ENCODE data around the gene BRSK1.
A peak's percentile ranks its signal among the peaks of the same experiment; 100 is the strongest.

The BRSK1 gene

DNA sequence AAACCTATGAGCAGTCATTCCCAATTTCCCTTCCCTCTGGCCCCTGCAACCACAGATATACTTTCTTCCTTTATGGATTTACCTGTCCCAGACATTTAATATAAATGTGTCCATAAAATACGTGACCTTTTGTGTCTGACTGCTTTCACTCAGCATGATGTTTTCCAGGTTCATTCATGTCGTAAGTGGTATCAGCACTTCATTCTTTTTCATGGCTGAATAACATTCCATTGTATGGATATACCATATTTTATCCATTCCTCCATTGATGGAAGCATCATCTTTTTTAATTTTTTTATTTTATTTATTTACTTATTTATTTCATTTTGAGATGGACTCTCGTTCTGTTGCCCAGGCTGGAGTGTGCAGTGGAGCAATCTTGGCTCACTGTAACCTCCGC lies 17.0 kb upstream of the BRSK1 start:
- Histone ChIP-seq H3K4me3 (ENCODE audit: low read length) (no peak overlapping the region), H3K36me3 (ENCODE audit: control insufficient read depth, insufficient read depth, low read length) (no peaks in the 10 kb centered on the region), H3K9me3 (ENCODE audit: control insufficient read depth, low read length) (no peaks in the 10 kb centered on the region), H3K9ac (ENCODE audit: low read length) (no peak overlapping the region), H3K27me3 (ENCODE audit: control insufficient read depth, insufficient read depth, low read length) (no peaks in the 10 kb centered on the region), H3K4me1 (ENCODE audit: control insufficient read depth, insufficient read depth, low read length) (no peaks in the 10 kb centered on the region)

DNA sequence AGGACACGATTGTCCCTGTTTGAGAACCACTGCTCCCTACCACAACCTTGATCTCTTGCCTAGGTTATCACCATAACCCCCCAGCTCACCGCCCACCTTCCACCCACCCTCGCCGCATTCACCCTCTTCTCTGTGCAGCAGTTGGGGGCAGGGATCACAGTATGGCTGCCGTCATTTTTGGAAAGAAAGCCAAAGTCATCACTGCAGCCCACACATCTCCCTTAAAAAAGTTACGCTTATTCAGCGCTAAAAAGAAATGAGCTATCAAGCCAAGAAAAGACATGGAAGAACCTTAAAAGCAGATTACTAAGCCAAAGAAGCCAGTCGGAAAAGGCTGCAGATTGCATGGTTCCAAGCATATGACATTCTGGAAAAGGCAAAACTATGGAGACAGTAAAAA lies 14.5 kb upstream of the BRSK1 start:
- Histone ChIP-seq H3K4me3 (ENCODE audit: low read length) (no peak overlapping the region), H3K4me1 (ENCODE audit: control insufficient read depth, insufficient read depth, low read length) (no peaks in the 10 kb centered on the region), H3K9ac (ENCODE audit: low read length) (no peak overlapping the region), H3K9me3 (ENCODE audit: control insufficient read depth, low read length) (no peaks in the 10 kb centered on the region), H3K36me3 (ENCODE audit: control insufficient read depth, insufficient read depth, low read length) (peaks cover 6% of the 10 kb centered on the region), H3K27me3 (ENCODE audit: control insufficient read depth, insufficient read depth, low read length) (no peaks in the 10 kb centered on the region)

DNA sequence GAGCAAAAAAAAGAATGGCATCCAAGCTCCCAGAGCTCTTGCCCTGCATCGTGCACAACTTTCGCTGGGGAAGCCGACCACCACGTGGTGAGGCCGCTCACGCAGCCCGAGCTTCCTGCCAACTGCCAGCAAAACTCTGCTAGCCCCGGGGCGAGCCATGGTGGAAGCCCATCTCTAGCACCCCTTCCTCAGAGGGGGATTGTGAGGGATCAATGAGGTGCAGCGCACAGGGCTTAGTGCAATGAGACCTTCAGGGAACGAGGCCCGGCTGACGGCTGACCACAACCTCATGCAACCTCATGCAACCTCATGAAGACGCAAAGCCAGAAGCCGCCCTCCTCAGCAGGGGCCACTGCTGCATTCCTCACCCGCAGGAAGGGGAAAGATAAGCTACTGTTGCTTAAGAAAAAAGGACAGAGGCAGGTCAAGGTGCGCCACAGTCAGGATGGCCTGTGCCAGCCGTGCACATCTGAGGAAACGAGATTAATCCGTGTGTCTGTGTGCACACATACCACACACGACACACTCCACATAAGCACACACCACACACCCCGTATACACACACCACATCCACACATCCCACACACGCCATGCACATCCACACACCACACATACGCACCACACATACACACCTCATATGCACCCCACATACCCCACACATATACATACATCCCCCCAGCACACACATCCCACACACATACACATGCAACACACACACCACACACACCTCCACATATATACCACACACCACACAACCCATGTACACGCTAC lies 13.4 kb upstream of the BRSK1 start:
- H3K9ac ChIP-seq (ENCODE audit: low read length): no peak overlapping the region
- no peaks in the 10 kb centered on the region for H3K4me1 ChIP-seq (ENCODE audit: control insufficient read depth, insufficient read depth, low read length)
- no peaks in the 10 kb centered on the region for H3K9me3 ChIP-seq (ENCODE audit: control insufficient read depth, low read length)
- H3K36me3 ChIP-seq (ENCODE audit: control insufficient read depth, insufficient read depth, low read length): peaks cover 6% of the 10 kb centered on the region
- H3K27me3 ChIP-seq (ENCODE audit: control insufficient read depth, insufficient read depth, low read length): no peaks in the 10 kb centered on the region
- no peak overlapping the region for H3K4me3 ChIP-seq (ENCODE audit: low read length)

DNA sequence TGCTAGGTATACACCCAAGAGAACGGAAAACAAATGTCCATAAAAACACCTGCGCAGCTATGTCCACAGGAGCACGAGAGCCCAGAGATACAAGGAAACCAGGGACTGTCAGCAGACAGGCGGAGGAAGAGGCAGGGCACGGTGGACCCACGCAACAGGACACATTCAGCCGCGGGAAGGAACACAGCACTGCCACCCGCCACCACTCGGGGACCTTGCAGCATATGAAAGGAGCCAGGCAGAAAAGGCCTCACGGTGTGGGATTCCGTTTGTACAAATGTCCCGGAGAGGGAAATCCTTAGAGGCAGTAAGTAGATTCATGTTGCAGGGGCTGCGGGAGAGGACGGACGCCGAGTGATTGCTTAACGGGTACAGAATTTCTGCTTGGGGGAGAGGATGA lies 11.7 kb upstream of the BRSK1 start:
- peaks cover 6% of the 10 kb centered on the region for H3K36me3 ChIP-seq (ENCODE audit: control insufficient read depth, insufficient read depth, low read length)

DNA sequence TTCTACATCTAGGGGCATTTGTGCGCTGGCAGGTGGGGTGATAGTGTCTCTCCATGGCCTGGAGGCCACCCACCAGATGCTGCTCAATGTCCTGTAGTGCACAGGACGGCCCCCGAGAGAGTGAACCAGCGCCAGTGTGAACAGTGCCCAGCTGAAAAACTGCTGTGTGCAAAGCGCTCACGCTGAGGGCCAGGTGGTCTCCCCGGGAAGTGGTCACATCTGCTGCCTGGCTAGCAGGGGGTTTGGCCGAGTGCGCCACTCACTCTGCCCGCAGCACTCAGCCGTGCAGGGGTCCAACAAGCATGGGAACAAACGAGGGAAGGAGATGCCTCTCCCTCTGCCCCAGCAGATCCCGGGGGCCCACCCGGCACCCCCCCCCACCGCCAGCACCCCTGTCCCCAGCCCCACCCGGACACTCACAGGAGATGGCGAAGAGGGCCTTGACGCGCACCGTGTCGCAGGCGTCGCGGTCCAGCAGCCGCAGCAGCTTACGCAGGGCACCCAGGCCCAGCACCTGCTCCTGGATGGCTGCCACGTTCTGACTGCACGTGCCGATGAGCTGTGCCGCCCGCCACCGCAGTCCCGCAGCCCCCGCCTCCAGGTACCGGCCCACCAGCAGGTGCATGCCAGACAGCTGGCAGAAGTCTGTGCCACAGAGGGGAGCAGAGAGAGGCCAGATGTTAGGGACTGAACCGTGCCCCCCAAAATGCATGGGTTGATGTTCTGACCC lies 9.7 kb upstream of the BRSK1 start:
- Histone ChIP-seq H3K27me3 (ENCODE audit: control insufficient read depth, insufficient read depth, low read length) (no peaks in the 10 kb centered on the region), H3K9ac (ENCODE audit: low read length) (no peak overlapping the region), H3K4me3 (ENCODE audit: low read length) (no peak overlapping the region), H3K36me3 (ENCODE audit: control insufficient read depth, insufficient read depth, low read length) (peaks cover 6% of the 10 kb centered on the region), H3K9me3 (ENCODE audit: control insufficient read depth, low read length) (no peaks in the 10 kb centered on the region), H3K4me1 (ENCODE audit: control insufficient read depth, insufficient read depth, low read length) (peaks cover 2% of the 10 kb centered on the region)

More for the DNA sequence above, 11.7 kb upstream of the BRSK1 start:
- no peak overlapping the region for H3K9ac ChIP-seq (ENCODE audit: low read length)
- no peaks in the 10 kb centered on the region for H3K27me3 ChIP-seq (ENCODE audit: control insufficient read depth, insufficient read depth, low read length)
- H3K4me3 ChIP-seq (ENCODE audit: low read length): no peak overlapping the region
- no peaks in the 10 kb centered on the region for H3K9me3 ChIP-seq (ENCODE audit: control insufficient read depth, low read length)
- no peaks in the 10 kb centered on the region for H3K4me1 ChIP-seq (ENCODE audit: control insufficient read depth, insufficient read depth, low read length)

DNA sequence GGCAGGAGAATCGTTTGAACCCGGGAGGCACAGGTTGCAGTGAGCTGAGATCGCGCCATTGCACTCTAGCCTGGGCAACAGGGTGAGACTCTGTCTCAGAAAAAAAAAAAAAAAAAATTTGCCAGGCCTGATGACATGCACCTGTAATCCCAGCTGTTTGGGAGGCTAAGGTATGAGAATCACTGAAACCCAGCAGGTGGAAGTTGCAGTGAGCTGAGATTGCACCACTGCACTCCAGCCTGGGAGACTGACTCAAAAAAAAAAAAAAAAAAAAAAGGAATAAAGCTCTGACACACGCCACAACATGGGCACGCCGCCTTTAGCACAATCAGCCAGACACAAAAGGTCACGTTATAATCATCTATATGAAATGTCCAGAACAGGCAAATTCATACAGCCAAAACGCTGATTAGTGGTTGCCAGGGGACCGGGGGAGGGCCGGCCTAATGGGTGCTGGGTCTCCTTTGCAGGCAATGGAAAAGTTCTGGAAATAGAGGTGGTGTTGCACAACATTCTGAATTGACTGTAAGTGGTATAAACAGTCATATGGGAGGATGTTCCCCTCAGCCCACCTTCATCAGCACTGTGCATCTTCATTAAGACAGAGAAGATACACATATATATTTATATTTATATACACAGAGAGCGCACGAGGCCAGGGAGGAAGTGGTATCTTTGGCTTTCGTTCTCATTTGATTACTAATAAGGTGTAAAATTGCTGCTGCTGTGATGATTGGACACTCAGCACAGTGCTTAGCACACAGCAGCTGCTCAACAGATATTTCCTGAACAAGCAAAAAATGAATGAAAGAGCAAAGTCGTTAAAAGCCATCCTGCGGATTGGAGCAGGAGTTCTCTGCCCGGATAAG lies 7.7 kb upstream of the BRSK1 start:
- Histone ChIP-seq H3K9ac (ENCODE audit: low read length) (no peak overlapping the region), H3K36me3 (ENCODE audit: control insufficient read depth, insufficient read depth, low read length) (peaks cover 6% of the 10 kb centered on the region), H3K4me3 (ENCODE audit: low read length) (no peak overlapping the region), H3K9me3 (ENCODE audit: control insufficient read depth, low read length) (no peaks in the 10 kb centered on the region), H3K27me3 (ENCODE audit: control insufficient read depth, insufficient read depth, low read length) (no peaks in the 10 kb centered on the region), H3K4me1 (ENCODE audit: control insufficient read depth, insufficient read depth, low read length) (peaks cover 16% of the 10 kb centered on the region)

DNA sequence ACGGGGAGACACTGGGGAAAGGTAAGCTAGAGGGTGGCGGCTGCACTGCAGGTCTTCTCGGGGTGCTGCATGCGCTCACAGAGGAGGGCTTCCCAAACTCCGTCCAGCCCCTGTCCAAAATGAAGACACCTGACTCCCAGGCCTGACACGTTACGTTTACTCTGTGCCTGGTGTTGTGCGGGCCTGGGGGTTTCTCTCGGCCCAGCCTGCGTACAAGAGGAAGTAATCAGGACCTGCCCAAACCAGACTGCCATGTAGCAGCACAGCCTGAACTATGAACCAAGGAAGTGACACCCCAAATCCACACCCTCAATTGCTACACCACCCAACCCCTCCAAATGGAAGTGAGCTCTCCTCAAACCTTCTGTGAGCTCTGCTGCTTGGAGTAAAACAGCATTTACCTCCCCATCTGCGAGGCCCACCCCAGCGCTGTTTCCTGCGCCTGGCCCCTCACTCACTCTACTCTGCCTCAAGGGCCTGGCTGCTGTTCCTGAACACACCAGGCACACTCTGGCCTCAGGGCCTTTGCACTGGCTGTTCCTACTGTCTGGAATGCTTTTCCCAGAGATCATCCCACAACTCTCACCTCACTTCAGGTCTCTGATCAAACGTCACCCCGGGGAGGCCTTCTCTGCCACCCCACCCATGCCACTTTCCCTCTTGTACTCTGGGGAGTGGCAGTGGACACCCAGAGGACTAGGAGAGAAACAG lies 6.9 kb upstream of the BRSK1 start:
- no peaks in the 10 kb centered on the region for H3K9me3 ChIP-seq (ENCODE audit: control insufficient read depth, low read length)
- peaks cover 6% of the 10 kb centered on the region for H3K36me3 ChIP-seq (ENCODE audit: control insufficient read depth, insufficient read depth, low read length)
- peaks cover 16% of the 10 kb centered on the region for H3K4me1 ChIP-seq (ENCODE audit: control insufficient read depth, insufficient read depth, low read length)
- H3K27me3 ChIP-seq (ENCODE audit: control insufficient read depth, insufficient read depth, low read length): no peaks in the 10 kb centered on the region
- H3K4me3 ChIP-seq (ENCODE audit: low read length): no peak overlapping the region
- H3K9ac ChIP-seq (ENCODE audit: low read length): no peak overlapping the region

DNA sequence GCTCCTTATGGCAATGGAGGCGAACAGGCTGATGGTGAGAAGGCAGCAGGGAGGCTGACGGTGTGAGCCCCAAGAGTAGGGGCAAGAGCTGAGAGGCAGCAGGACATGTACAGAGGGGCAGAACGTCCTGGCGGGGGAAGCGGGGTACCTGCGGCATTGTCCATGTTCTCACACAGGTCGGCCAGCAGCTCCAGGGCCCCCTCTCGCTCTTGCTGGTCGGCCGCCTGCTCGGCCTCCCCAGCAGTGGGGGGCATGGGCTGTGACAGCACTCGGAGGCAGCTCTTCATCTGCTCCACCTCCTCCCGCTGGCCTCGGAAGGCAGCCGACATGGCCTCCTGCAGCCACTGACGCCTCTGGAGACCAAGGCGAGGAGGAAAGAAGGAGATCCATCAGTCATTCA lies 6.3 kb upstream of the BRSK1 start:
- Histone ChIP-seq H3K9me3 (ENCODE audit: control insufficient read depth, low read length) (no peaks in the 10 kb centered on the region), H3K4me1 (ENCODE audit: control insufficient read depth, insufficient read depth, low read length) (peaks cover 16% of the 10 kb centered on the region), H3K9ac (ENCODE audit: low read length) (no peak overlapping the region), H3K4me3 (ENCODE audit: low read length) (no peak overlapping the region), H3K36me3 (ENCODE audit: control insufficient read depth, insufficient read depth, low read length) (peaks cover 6% of the 10 kb centered on the region), H3K27me3 (ENCODE audit: control insufficient read depth, insufficient read depth, low read length) (no peaks in the 10 kb centered on the region)

DNA sequence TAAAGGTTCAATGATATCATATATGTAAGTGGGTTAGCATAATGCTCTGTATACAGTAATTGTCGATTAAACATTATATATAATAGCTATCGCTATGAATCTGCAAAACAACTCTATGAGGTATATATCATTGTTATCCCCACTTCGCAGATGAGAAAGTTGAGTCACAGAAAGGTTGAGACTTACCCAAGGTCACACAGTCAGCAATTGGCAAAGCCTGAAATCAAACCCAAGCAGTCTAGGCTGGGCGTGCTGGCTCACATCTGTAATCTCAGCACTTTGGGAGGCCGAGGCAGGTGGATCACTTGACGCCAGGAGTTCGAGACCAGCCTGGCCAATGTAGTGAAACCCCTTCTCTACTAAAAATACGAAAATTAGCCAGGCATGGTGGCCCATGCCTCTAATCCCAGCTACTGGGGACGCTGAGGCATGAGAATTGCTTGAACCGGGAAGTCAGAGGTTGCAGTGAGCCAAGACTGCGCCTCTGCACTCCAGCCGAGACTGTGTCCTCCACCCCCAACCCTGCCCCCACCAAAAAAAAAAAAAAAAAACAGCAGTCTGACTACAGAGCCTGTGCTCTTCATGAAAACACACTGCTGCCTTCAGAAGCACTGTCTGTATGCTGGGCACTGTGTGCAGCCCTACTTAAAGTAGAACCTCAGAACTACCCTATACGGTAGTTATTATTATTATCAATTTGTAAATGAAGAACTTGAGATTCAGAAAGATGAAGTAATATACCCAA lies 5.2 kb upstream of the BRSK1 start:
- H3K27me3 ChIP-seq (ENCODE audit: control insufficient read depth, insufficient read depth, low read length): peaks cover 10% of the 10 kb centered on the region
- no peaks in the 10 kb centered on the region for H3K36me3 ChIP-seq (ENCODE audit: control insufficient read depth, insufficient read depth, low read length)
- H3K4me1 ChIP-seq (ENCODE audit: control insufficient read depth, insufficient read depth, low read length): peaks cover 16% of the 10 kb centered on the region
- no peak overlapping the region for H3K4me3 ChIP-seq (ENCODE audit: low read length)
- H3K9me3 ChIP-seq (ENCODE audit: control insufficient read depth, low read length): no peaks in the 10 kb centered on the region
- no peak overlapping the region for H3K9ac ChIP-seq (ENCODE audit: low read length)

DNA sequence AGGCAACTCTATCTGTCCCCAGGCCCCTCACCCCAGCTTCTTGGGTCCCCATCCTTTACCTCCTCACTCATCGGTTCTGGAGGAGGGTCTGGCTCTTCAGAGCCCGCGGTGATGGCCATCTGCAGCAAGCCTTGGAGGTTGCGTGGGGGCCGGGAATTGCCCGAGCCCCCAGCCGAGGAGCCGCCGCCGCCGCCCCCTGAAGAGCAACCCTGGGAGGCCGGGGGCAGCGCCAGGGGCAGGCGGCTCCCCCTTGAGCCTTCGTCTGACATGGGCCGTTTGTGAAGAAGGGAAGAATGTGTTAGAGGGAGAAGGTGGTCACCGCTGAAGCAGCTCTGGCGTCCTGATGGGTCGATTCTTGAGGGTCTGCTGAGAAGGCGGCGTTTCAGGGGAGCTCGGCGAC lies 4.5 kb upstream of the BRSK1 start:
- Histone ChIP-seq H3K9ac (ENCODE audit: low read length) (peak overlapping the region; percentile 67), H3K4me1 (ENCODE audit: control insufficient read depth, insufficient read depth, low read length) (peaks cover 16% of the 10 kb centered on the region), H3K27me3 (ENCODE audit: control insufficient read depth, insufficient read depth, low read length) (peaks cover 11% of the 10 kb centered on the region), H3K4me3 (ENCODE audit: low read length) (peak overlapping the region; percentile 96), H3K36me3 (ENCODE audit: control insufficient read depth, insufficient read depth, low read length) (no peaks in the 10 kb centered on the region), H3K9me3 (ENCODE audit: control insufficient read depth, low read length) (no peaks in the 10 kb centered on the region)

Measured in mucosa of stomach (tissue), 1 donor.